HCT116 (cell line): ENCODE results near the gene COPG1. TPM values are rescaled to one million over a fixed set of nuclear protein-coding genes. Genes with fewer than 3 reads are reported as not detected.
A peak's percentile ranks its signal among the peaks of the same experiment; 100 is the strongest.

Experiments used
- ATAC-seq: fragments of 200-7000 bp; cut with Tn5 transposase; 2 replicates; pipeline ENCODE4 v1.9.1; 2020; ENCODE audit warnings: mild to moderate bottlenecking, moderate library complexity
- BruUV-seq: library from RNA; stranded (reverse); fragments of 400-500 nt; replicated peaks from 2 replicates; lab custom pipeline; 2021; lab: Mats Ljungman, UMichigan
- CTCF ChIA-PET: fragments of 300-600 bp; sonication (Branson Sonifier 250); formaldehyde crosslinking; loops from one replicate; lab custom pipeline; 2021; ENCODE audit warnings: antibody characterized with exemption; lab: Charles Lee
- POLR2A ChIA-PET: fragments of 300-600, 350-600 bp; sonication (Branson Sonifier 250); formaldehyde crosslinking; loops from one replicate; lab custom pipeline; 2021; ENCODE audit warnings: antibody characterized with exemption; lab: Charles Lee
- RAD21 ChIA-PET, 2 experiments: fragments of 300-600 bp; sonication (Branson Sonifier 250); formaldehyde crosslinking; loops; one replicate each; lab custom pipeline; 2023; ENCODE audit warnings: low total read pairs in 2 of 2; ENCODE audit not compliant: uncharacterized antibody in 2 of 2, unreplicated experiment in 2 of 2, low non-redundant PET in 1 of 2; lab: Charles Lee
- DNase-seq: peaks from one replicate; pipeline ENCODE4 v3.0.0-alpha.2; 2010; ENCODE audit warnings: low read depth, low spot score
- H2AFZ ChIP-seq: fragments of 200-600 bp; shearing (Covaris generic), sonication (generic); 2 replicates; pipeline ENCODE4 v1.6.1; 2017; ENCODE audit warnings: low read depth, mixed run types, mixed read lengths, antibody characterized with exemption, low read length; ENCODE audit not compliant: poor library complexity, severe bottlenecking
- H3K27ac ChIP-seq: 2 replicates; pipeline ENCODE4 v1.5.1; 2012; ENCODE audit warnings: low read depth, low read length
- H3K27me3 ChIP-seq: fragments of 200-600 bp; sonication (generic); 2 replicates; pipeline ENCODE4 v1.6.1; 2016; ENCODE audit warnings: mixed run types, low read length, mixed read lengths; ENCODE audit not compliant: insufficient read depth
- H3K36me3 ChIP-seq, 2 experiments: fragments of 200-500 bp in 1 of 2; fragments of 200-600 bp in 1 of 2; sonication (Bioruptor generic) in 1 of 2; sonication (generic) in 1 of 2; 2 replicates each; pipeline versions ENCODE4 v1.5.1 to v1.6.1; 2014 to 2016; ENCODE audit warnings: low read length in 2 of 2, inconsistent platforms in 1 of 2, mixed read lengths in 1 of 2, mixed run types in 1 of 2; ENCODE audit not compliant: insufficient read depth in 2 of 2, control insufficient read depth in 1 of 2
- H3K4me1 ChIP-seq, 2 experiments: fragments of 200-600 bp in 1 of 2; sonication (generic) in 1 of 2; 2 replicates each; pipeline versions ENCODE4 v1.5.1 to v1.6.1; 2012 to 2017; ENCODE audit warnings: low read length in 2 of 2, inconsistent platforms in 1 of 2, mild to moderate bottlenecking in 1 of 2, mixed read lengths in 1 of 2, mixed run types in 1 of 2, moderate library complexity in 1 of 2; ENCODE audit not compliant: insufficient read depth in 2 of 2, control insufficient read depth in 1 of 2
- H3K4me2 ChIP-seq: fragments of 200-600 bp; sonication (generic); 2 replicates; pipeline ENCODE4 v1.6.1; 2017; ENCODE audit warnings: mixed run types, low read length, mixed read lengths
- H3K4me3 ChIP-seq, 2 experiments: fragments of 200-600 bp in 1 of 2; sonication (generic) in 1 of 2; replicated peaks in 1 of 2; 2 replicates each; pipeline ENCODE4 v1.5.1; 2011 to 2016; ENCODE audit warnings: low read length in 2 of 2, control low read depth in 1 of 2, low read depth in 1 of 2, mild to moderate bottlenecking in 1 of 2, mixed read lengths in 1 of 2, mixed run types in 1 of 2
- H3K79me2 ChIP-seq: fragments of 200-600 bp; sonication (generic); 2 replicates; pipeline ENCODE4 v1.6.1; 2017; ENCODE audit warnings: mild to moderate bottlenecking, mixed run types, low read length, moderate library complexity, mixed read lengths; ENCODE audit not compliant: insufficient read depth
- H3K9ac ChIP-seq: fragments of 200-600 bp; sonication (generic); 2 replicates; pipeline ENCODE4 v1.6.1; 2016; ENCODE audit warnings: low read length, mixed read lengths
- H3K9me2 ChIP-seq: fragments of 200-600 bp; sonication (generic), shearing (Covaris generic); 2 replicates; pipeline ENCODE4 v1.6.1; 2017; ENCODE audit warnings: mixed run types, mild to moderate bottlenecking, moderate library complexity; ENCODE audit not compliant: insufficient read depth
- H3K9me3 ChIP-seq, 2 experiments: fragments of 200-500 bp in 1 of 2; fragments of 200-600 bp in 1 of 2; sonication (Bioruptor generic) in 1 of 2; sonication (generic) in 1 of 2; 2 replicates each; pipeline ENCODE4 v1.6.1; 2014 to 2017; ENCODE audit warnings: low read length in 2 of 2, mixed read lengths in 2 of 2, inconsistent platforms in 1 of 2, low read depth in 1 of 2, mild to moderate bottlenecking in 1 of 2, mixed run types in 1 of 2, moderate library complexity in 1 of 2; ENCODE audit not compliant: control insufficient read depth in 1 of 2, insufficient read depth in 1 of 2
- H4K20me1 ChIP-seq: fragments of 200-600 bp; sonication (generic), shearing (Covaris generic); 2 replicates; pipeline ENCODE4 v1.6.1; 2017; ENCODE audit warnings: mixed run types, mild to moderate bottlenecking, moderate library complexity; ENCODE audit not compliant: insufficient read depth
- EGR1 ChIP-seq: IDR thresholded peaks from 2 replicates; pipeline ENCODE4 v1.6.1; 2012; ENCODE audit warnings: low read depth
- EZH2 ChIP-seq: fragments of 200-600 bp; sonication (generic); IDR thresholded peaks from 2 replicates; pipeline ENCODE4 v1.6.1; 2017; ENCODE audit warnings: antibody characterized with exemption, mixed run types
- POLR2AphosphoS5 ChIP-seq: IDR thresholded peaks from 2 replicates; pipeline ENCODE4 v1.6.1; 2011; ENCODE audit warnings: mild to moderate bottlenecking, low read depth, low read length, moderate library complexity
- SIN3A ChIP-seq: IDR thresholded peaks from 2 replicates; pipeline ENCODE4 v1.6.1; 2012; ENCODE audit warnings: low read depth
- YY1 ChIP-seq: IDR thresholded peaks from 2 replicates; pipeline ENCODE4 v1.6.1; 2011; ENCODE audit warnings: low read length, low read depth, moderate library complexity, mild to moderate bottlenecking; ENCODE audit not compliant: insufficient replicate concordance; ENCODE audit errors: extremely low read depth
- ZNF274 ChIP-seq: fragments of 200-500 bp; sonication (Bioruptor generic); IDR thresholded peaks from 2 replicates; pipeline ENCODE4 v1.6.1; 2014; ENCODE audit warnings: mild to moderate bottlenecking, low read depth, low read length, inconsistent platforms
- intact Hi-C: fragments of 100-400 bp; cut with micrococcal nuclease; formaldehyde crosslinking; loops from 2 replicates; pipeline ENCODE4 v1.10.0; 2022
- total RNA-seq: library from RNA; stranded (reverse); gene quantifications from one replicate; pipeline ENCODE4 v1.2.1, GENCODE V29; 2021; ENCODE audit not compliant: unreplicated experiment
- TF ChIP-seq, protein P1 (sequence below): IDR thresholded peaks from 2 replicates; pipeline ENCODE4 v1.6.1; 2011; ENCODE audit warnings: mild to moderate bottlenecking, low read length, moderate library complexity; ENCODE audit not compliant: insufficient replicate concordance; ENCODE audit errors: extremely low read depth
- TF ChIP-seq, protein P2 (sequence below): IDR thresholded peaks from 2 replicates; pipeline ENCODE4 v1.6.1; 2012

The COPG1 gene
- total RNA-seq, 1 experiment from 2014 or later = 182 TPM

DNA sequence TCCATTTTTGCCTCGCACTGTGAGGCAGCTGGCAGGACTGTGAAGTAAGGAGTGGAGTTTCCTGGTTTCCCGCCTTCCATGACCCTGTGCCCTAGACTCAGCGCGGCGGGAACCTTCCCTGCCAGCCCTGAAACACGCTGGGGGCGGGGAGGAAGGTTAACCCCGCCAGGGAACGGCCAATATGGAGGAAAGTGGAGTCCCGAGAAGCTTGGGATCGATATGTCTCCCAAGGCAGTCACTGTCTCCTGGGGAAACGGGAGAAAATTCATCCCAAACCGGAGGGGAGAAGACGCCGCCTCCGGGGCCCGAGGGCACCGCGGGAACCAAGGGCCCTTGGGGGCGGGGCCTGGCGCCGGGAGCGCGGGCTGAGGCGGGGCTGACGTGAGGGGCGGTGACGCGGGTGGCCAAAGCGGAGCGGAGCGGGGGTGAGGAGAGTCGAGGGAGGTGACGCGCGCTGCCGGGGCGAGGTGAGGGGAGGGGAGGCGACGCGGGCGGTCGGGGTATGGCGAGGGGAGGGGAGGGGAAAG, 29.1 kb downstream of the COPG1 start, which contains the start of gene HMCES:
Gene HMCES (plus strand): TSS at position 432 of the 527 bp plus-strand sequence. CDS start 863 bp downstream, outside the sequence.
- CTCF ChIA-PET = no interaction called here
- Histone ChIP-seq H4K20me1 (no peaks in the 10 kb centered on the region), H3K4me1 (peaks cover 10 to 18% of the 10 kb centered on the region in 2 experiments), H3K4me2 (peak within 1 kb of the TSS; percentile 98), H3K9me2 (no peaks in the 10 kb centered on the region), H3K79me2 (peaks cover 28% of the 10 kb centered on the region), H3K9me3 (no peaks in the 10 kb centered on the region), H3K36me3 (peaks cover 21 to 23% of the 10 kb centered on the region in 2 experiments; a peak in 3 of 4 replicates), H2AFZ (peak within 1 kb of the TSS; percentile 37), H3K9ac (peak within 1 kb of the TSS; percentile 94), H3K27ac (peak within 1 kb of the TSS; percentile 79), H3K27me3 (no peaks in the 10 kb centered on the region), H3K4me3 (peak within 1 kb of the TSS; percentile 86 to 96)
- no TSS peak for BruUV-seq
- TF ChIP-seq, protein P1, sequence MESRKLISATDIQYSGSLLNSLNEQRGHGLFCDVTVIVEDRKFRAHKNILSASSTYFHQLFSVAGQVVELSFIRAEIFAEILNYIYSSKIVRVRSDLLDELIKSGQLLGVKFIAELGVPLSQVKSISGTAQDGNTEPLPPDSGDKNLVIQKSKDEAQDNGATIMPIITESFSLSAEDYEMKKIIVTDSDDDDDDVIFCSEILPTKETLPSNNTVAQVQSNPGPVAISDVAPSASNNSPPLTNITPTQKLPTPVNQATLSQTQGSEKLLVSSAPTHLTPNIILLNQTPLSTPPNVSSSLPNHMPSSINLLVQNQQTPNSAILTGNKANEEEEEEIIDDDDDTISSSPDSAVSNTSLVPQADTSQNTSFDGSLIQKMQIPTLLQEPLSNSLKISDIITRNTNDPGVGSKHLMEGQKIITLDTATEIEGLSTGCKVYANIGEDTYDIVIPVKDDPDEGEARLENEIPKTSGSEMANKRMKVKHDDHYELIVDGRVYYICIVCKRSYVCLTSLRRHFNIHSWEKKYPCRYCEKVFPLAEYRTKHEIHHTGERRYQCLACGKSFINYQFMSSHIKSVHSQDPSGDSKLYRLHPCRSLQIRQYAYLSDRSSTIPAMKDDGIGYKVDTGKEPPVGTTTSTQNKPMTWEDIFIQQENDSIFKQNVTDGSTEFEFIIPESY = peak; percentile 41
- TF ChIP-seq, protein P2, sequence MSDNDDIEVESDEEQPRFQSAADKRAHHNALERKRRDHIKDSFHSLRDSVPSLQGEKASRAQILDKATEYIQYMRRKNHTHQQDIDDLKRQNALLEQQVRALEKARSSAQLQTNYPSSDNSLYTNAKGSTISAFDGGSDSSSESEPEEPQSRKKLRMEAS = peak; percentile 62
- TF ChIP-seq SIN3A = no peak
- TF ChIP-seq YY1 = peak; percentile 17
- TF ChIP-seq EZH2 = no peak
- peak; percentile 76 for TF ChIP-seq POLR2AphosphoS5
- no peak for TF ChIP-seq ZNF274
- TF ChIP-seq EGR1 = 0 out of 2 replicates have a peak, but pooled peaks have one; percentile 60
- intact Hi-C loops = no loop called here
- POLR2A ChIA-PET = no interaction called here
- DNase-seq = peak; percentile 60
- ATAC-seq = peak; percentile 92
- RAD21 ChIA-PET = interaction anchor here (0.7 kb wide), 2 partner anchors 121 to 205 kb away, joined by 3 to 4 read pairs; no protein-coding TSS in a partner anchor
